ENCODE results near the gene ODAD2. TPM values are rescaled to one million over a fixed set of nuclear protein-coding genes. Genes with fewer than 3 reads are reported as not detected.

ODAD2 gene
- total RNA-seq, 1 experiment from 2014 or later: 20.4 TPM

- Histone ChIP-seq H3K4me3 (replicated peaks in 1 of 2; ENCODE audit: low read depth in 1 of 2, low read length in 2 of 2) (no peak overlapping the region), H3K27me3 (ENCODE audit: insufficient read depth, low read length) (no peaks in the 10 kb centered on the region), H3K4me2 (ENCODE audit: low read length) (no peak overlapping the region), H4K20me1 (ENCODE audit: insufficient read depth) (no peaks in the 10 kb centered on the region), H3K27ac (ENCODE audit: low read depth, low read length) (no peak overlapping the region), H3K9me3 (ENCODE audit: control insufficient read depth in 1 of 2, insufficient read depth in 1 of 2, low read depth in 1 of 2, low read length in 2 of 2) (no peaks in the 10 kb centered on the region), H3K9me2 (ENCODE audit: insufficient read depth) (0 out of 2 replicates have a peak, but pooled peaks cover 5% of the 10 kb centered on the region), H3K79me2 (ENCODE audit: insufficient read depth, low read length) (no peaks in the 10 kb centered on the region), H3K9ac (ENCODE audit: low read length) (no peak overlapping the region), H3K36me3 (ENCODE audit: control insufficient read depth in 1 of 2, insufficient read depth in 2 of 2, low read length in 2 of 2) (no peaks in the 10 kb centered on the region), H3K4me1 (ENCODE audit: control insufficient read depth in 1 of 2, insufficient read depth in 2 of 2, low read length in 2 of 2) (peaks cover 5 to 15% of the 10 kb centered on the region in 2 experiments), H2AFZ (ENCODE audit: low read depth, low read length, poor library complexity, severe bottlenecking) (no peak overlapping the region)
- intact Hi-C loops (cut with micrococcal nuclease): no loop called here
- POLR2A ChIA-PET: no interaction called here
- RAD21 ChIA-PET (ENCODE audit: low non-redundant PET in 1 of 2, low total read pairs in 2 of 2, uncharacterized antibody in 2 of 2, unreplicated experiment in 2 of 2): no interaction called here
- no peak for TF ChIP-seq FOSL1 (IDR thresholded peaks at IDR 0.05; ENCODE audit: low read depth)
- TF ChIP-seq ATF3 (IDR thresholded peaks at IDR 0.05): no peak
- BruUV-seq (replicated peaks): no TSS peak
- no peak for ATAC-seq
- CTCF ChIA-PET: no interaction called here
- no peak for DNase-seq (ENCODE audit: low read depth, low spot score)
Observed at GRCh38 chr10:27820637-27821036, 178.2 kb downstream of the ODAD2 start.

DNA sequence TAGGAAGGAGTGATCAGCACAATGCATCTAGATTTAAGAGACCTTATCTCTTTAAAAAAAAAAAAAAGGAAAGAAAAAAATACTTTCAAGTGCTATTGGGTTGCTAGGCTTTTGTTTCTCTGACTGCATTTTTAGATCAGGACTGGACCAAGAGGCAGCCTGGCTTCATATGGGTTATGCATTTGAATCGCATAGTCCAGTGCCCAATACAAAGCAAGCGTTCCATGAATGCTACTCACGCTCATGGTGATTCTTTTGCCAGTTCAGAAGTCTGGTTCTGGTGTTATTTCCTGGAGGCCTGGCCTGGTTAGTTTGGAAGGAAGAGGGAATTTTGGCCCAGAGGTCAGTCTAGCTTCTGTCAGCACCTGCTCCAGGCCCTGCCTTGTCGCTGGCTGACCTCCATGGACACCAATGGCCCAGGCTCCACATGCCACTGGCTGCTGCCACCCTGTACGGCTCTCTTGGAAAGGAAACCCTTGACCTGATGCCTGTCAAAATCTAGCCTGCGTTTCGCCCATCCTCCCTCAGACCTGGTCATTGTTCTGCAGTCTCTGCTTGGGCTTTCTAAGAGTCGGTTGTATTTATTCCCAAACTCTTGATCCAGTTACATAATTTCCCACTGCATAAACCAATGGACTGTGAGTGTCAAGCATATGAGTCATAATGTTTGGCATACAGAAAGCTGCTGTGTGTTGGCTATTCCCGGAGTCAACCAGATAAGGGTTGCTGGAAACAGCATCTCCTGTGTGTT is 178.9 kb downstream of the ODAD2 start:
- no peaks in the 10 kb centered on the region for H3K79me2 ChIP-seq (ENCODE audit: insufficient read depth, low read length)
- ATAC-seq: no peak; the same call in 1 of the 2 replicates
- CTCF ChIA-PET: no interaction called here

More for the DNA sequence above, 178.9 kb downstream of the ODAD2 start:
- ChIA-PET RAD21 (ENCODE audit: low non-redundant PET in 1 of 2, low total read pairs in 2 of 2, uncharacterized antibody in 2 of 2, unreplicated experiment in 2 of 2) (no interaction called here), POLR2A (no interaction called here)
- Histone ChIP-seq H3K4me3 (replicated peaks in 1 of 2; ENCODE audit: low read depth in 1 of 2, low read length in 2 of 2) (no peak overlapping the region), H2AFZ (ENCODE audit: low read depth, low read length, poor library complexity, severe bottlenecking) (no peak overlapping the region), H3K4me1 (ENCODE audit: control insufficient read depth in 1 of 2, insufficient read depth in 2 of 2, low read length in 2 of 2) (peaks cover 5 to 15% of the 10 kb centered on the region in 2 experiments), H3K27me3 (ENCODE audit: insufficient read depth, low read length) (no peaks in the 10 kb centered on the region), H3K9ac (ENCODE audit: low read length) (no peak overlapping the region), H3K36me3 (ENCODE audit: control insufficient read depth in 1 of 2, insufficient read depth in 2 of 2, low read length in 2 of 2) (no peaks in the 10 kb centered on the region), H3K27ac (ENCODE audit: low read depth, low read length) (no peak overlapping the region), H3K9me2 (ENCODE audit: insufficient read depth) (0 out of 2 replicates have a peak, but pooled peaks cover 5% of the 10 kb centered on the region), H3K4me2 (ENCODE audit: low read length) (no peak overlapping the region), H4K20me1 (ENCODE audit: insufficient read depth) (no peaks in the 10 kb centered on the region), H3K9me3 (ENCODE audit: control insufficient read depth in 1 of 2, insufficient read depth in 1 of 2, low read depth in 1 of 2, low read length in 2 of 2) (no peaks in the 10 kb centered on the region)
- no TSS peak for BruUV-seq (replicated peaks)
- DNase-seq (ENCODE audit: low read depth, low spot score): no peak
- intact Hi-C loops (cut with micrococcal nuclease): no loop called here
- TF ChIP-seq CBX3 (IDR thresholded peaks at IDR 0.05; ENCODE audit: low read depth) (no peak), ZNF274 (IDR thresholded peaks at IDR 0.05; ENCODE audit: low read depth, low read length) (no peak), ATF3 (IDR thresholded peaks at IDR 0.05) (no peak), EZH2phosphoT487 (IDR thresholded peaks at IDR 0.05; ENCODE audit: borderline replicate concordance) (no peak), RAD21 (IDR thresholded peaks at IDR 0.05; ENCODE audit: low read depth) (no peak), FOSL1 (IDR thresholded peaks at IDR 0.05; ENCODE audit: low read depth) (0 out of 2 replicates have a peak, but pooled peaks have one; percentile 21), SIN3A (IDR thresholded peaks at IDR 0.05; ENCODE audit: low read depth) (no peak), ZFX (IDR thresholded peaks at IDR 0.05) (no peak), TCF7L2 (IDR thresholded peaks at IDR 0.05; ENCODE audit: borderline replicate concordance, extremely low read depth, insufficient read depth, insufficient read length) (no peak), CEBPB (IDR thresholded peaks at IDR 0.05; ENCODE audit: low read depth) (no peak), YY1 (IDR thresholded peaks at IDR 0.05; ENCODE audit: extremely low read depth, insufficient replicate concordance, low read depth, low read length) (no peak), JUND (IDR thresholded peaks at IDR 0.05) (0 out of 2 replicates have a peak, but pooled peaks have one; percentile 16), SRF (IDR thresholded peaks at IDR 0.05; ENCODE audit: low read depth) (no peak), POLR2A (IDR thresholded peaks at IDR 0.05; ENCODE audit: borderline replicate concordance, extremely low read depth, insufficient read depth, insufficient read length) (no peak)

All from HCT116 (cell line).